DND-41 (cell line): ENCODE measurements around the gene RABAC1.

ENCODE experiments used
- ATAC-seq: fragments of 200-7000 bp; cut with Tn5 transposase; 3 replicates; pipeline ENCODE4 v1.9.1; 2021; ENCODE audit warnings: low read depth; ENCODE audit not compliant: insufficient read depth
- DNase-seq: peaks from one replicate; pipeline ENCODE4 v3.0.0-alpha.2; 2020
- H2AFZ ChIP-seq: 2 replicates; pipeline ENCODE4 v1.6.0; 2012; ENCODE audit warnings: low read depth, low read length
- H3K27ac ChIP-seq: 2 replicates; pipeline ENCODE4 v1.5.1; 2012; ENCODE audit warnings: low read length, inconsistent platforms
- H3K27me3 ChIP-seq: fragments of 200-600 bp; sonication (generic); 2 replicates; pipeline ENCODE4 v1.6.0; 2012; ENCODE audit warnings: low read length, mild to moderate bottlenecking, inconsistent platforms; ENCODE audit not compliant: insufficient read depth, poor library complexity
- H3K36me3 ChIP-seq: 2 replicates; pipeline ENCODE4 v1.5.1; 2012; ENCODE audit warnings: low read length, inconsistent platforms; ENCODE audit not compliant: insufficient read depth
- H3K4me1 ChIP-seq: 2 replicates; pipeline ENCODE4 v1.5.1; 2012; ENCODE audit warnings: mild to moderate bottlenecking, low read length; ENCODE audit not compliant: insufficient read depth
- H3K4me2 ChIP-seq: 2 replicates; pipeline ENCODE4 v1.6.0; 2012; ENCODE audit warnings: mild to moderate bottlenecking, moderate library complexity, low read length, inconsistent platforms; ENCODE audit not compliant: insufficient read depth
- H3K4me3 ChIP-seq, 2 experiments: fragments of 200-600 bp in 1 of 2; shearing (Covaris generic) in 1 of 2; 2 replicates each; pipeline ENCODE4 v1.5.1; 2012 to 2016; ENCODE audit warnings: inconsistent platforms in 2 of 2, low read length in 2 of 2, mild to moderate bottlenecking in 2 of 2, low read depth in 1 of 2, moderate library complexity in 1 of 2
- H3K79me2 ChIP-seq: 2 replicates; pipeline ENCODE4 v1.6.0; 2012; ENCODE audit warnings: low read length, inconsistent platforms; ENCODE audit not compliant: insufficient read depth
- H3K9ac ChIP-seq: 2 replicates; pipeline ENCODE4 v1.6.0; 2012; ENCODE audit warnings: low read depth, mild to moderate bottlenecking, inconsistent platforms, low read length, moderate library complexity
- H3K9me3 ChIP-seq: 2 replicates; pipeline ENCODE4 v1.5.1; 2012; ENCODE audit warnings: low read length, moderate library complexity, mild to moderate bottlenecking, inconsistent platforms; ENCODE audit not compliant: insufficient read depth, severe bottlenecking
- H4K20me1 ChIP-seq: 2 replicates; pipeline ENCODE4 v1.6.0; 2012; ENCODE audit warnings: low read length; ENCODE audit not compliant: insufficient read depth
- EZH2 ChIP-seq: IDR thresholded peaks from 3 replicates; pipeline ENCODE4 v1.6.1; 2012; ENCODE audit warnings: borderline replicate concordance, low read depth, mild to moderate bottlenecking, moderate library complexity, low read length, inconsistent platforms; ENCODE audit not compliant: severe bottlenecking
- TF ChIP-seq, protein P1 (sequence below): IDR thresholded peaks from 2 replicates; pipeline ENCODE4 v1.5.1; 2012; ENCODE audit warnings: borderline replicate concordance, low read length, moderate library complexity, mild to moderate bottlenecking; ENCODE audit not compliant: poor library complexity, severe bottlenecking; ENCODE audit errors: extremely low read depth

The RABAC1 gene

DNA sequence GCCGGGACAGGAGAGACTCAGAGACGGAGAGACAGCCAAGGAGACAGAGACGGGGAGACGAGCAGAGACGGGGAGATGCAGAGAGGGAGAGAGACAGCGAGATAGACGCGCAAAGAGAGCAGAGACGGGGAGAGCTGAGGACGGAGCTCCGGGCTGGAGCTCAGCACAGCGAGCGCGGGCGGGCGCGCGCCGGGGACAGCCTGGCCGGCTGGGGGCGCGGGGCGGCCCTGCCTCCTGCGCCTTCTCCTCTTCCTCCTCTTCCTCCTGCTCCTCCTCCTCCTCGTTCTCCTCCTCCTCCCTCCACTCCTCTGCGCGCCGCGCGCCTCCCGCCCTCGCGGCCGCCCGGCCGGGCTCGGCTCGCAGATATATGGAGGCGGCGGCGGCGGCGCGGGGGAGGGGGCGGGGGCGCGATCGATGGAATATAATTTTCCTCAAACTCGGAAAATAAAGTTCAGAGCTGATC is 30.9 kb downstream of the RABAC1 start, which contains the start of gene ERFL:
ERFL (minus strand) TSS at position 229 of the 463 bp plus-strand sequence. CDS start 15,530 bp downstream, outside the sequence.
- TF ChIP-seq EZH2: no peak
- TF ChIP-seq, protein P1, sequence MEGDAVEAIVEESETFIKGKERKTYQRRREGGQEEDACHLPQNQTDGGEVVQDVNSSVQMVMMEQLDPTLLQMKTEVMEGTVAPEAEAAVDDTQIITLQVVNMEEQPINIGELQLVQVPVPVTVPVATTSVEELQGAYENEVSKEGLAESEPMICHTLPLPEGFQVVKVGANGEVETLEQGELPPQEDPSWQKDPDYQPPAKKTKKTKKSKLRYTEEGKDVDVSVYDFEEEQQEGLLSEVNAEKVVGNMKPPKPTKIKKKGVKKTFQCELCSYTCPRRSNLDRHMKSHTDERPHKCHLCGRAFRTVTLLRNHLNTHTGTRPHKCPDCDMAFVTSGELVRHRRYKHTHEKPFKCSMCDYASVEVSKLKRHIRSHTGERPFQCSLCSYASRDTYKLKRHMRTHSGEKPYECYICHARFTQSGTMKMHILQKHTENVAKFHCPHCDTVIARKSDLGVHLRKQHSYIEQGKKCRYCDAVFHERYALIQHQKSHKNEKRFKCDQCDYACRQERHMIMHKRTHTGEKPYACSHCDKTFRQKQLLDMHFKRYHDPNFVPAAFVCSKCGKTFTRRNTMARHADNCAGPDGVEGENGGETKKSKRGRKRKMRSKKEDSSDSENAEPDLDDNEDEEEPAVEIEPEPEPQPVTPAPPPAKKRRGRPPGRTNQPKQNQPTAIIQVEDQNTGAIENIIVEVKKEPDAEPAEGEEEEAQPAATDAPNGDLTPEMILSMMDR: peak; percentile 25
- DNase-seq: peak; percentile 78
- Histone ChIP-seq H2AFZ (peak within 1 kb of the TSS; percentile 84), H3K27ac (peak within 1 kb of the TSS; percentile 79), H3K36me3 (peaks cover 5% of the 10 kb centered on the region; the same call in 1 of the 2 replicates), H3K9me3 (no peaks in the 10 kb centered on the region), H3K9ac (peak within 1 kb of the TSS; percentile 64), H4K20me1 (peaks cover 9% of the 10 kb centered on the region; the same call in 1 of the 2 replicates), H3K4me2 (peak within 1 kb of the TSS; percentile 90), H3K4me1 (peaks cover 32% of the 10 kb centered on the region), H3K27me3 (no peaks in the 10 kb centered on the region), H3K4me3 (peak within 1 kb of the TSS; percentile 55 to 84; a peak in 3 of 4 replicates), H3K79me2 (peaks cover 6% of the 10 kb centered on the region)
- peak; percentile 75 for ATAC-seq

DNA sequence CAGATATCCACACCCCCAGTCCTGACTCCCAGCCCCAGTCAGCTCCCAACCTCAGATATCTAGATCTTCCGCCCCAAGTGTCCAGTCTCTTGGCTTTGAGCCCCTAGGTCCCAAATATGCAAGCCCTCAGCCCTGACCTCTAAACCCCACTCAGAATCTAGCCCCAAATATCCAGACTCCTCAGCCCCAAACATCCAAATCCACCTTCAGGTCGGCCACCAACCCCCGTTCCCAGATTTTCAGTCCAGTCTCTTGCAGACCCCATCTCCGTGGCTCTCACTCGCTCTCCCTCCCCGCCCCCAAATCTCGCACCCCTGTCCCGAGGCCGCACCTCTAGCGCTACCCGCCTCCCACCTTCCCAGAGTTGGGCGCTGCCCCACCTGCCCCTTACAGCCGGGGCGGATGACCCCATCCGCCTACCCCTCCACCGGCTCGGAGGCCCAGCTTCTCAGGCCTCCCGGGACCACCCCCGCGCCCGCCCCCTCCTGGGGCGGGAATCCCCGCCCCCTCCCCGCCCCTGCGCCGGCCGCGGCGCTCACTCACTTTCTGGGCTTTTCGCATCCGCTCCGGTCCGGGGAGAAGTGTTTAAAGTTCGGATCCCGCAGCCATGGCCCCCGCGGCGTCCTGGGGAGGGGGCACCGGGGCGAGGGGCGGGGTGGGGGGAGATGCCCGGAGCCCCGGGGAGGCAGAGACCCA is 31.5 kb downstream of the RABAC1 start:
- peak overlapping the region; percentile 64 for H3K9ac ChIP-seq

DNA sequence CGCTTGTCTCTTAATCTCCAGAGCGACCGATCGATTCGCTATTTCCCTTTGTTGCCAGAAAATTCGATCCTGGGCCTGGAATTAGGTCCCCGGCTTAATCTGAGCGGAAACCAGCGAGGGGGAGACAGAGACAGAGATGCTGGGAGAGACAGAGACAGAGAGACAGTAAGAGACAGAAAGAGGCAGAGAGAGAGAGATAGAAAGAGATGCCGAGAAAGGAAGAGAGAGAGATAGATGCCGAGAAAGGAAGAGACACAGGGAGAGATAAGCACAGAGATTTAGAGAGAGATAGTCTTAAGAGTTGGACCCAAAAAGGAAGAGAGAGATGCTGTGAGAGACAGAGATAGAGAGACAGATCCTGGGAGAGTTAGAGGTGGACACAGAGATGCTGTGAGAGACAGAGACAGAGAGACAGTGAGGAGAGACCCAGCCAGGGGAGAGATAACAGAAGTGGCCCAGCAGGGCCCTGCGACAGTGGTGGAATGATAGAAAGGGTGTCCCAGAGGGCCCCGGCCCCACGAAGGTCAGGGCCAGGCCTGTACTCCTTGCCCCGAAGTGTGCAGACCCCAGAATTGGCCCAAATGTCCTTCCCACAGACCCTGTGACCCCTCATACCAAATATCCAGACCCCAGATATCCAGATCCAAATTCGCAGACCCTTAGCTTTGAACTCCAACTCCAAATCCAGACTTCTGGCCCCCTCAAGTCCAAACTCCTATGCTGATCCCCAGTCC is 32.2 kb downstream of the RABAC1 start:
- Histone ChIP-seq H3K27me3 (no peaks in the 10 kb centered on the region), H2AFZ (no peak overlapping the region), H3K4me2 (peak overlapping the region; percentile 90), H3K4me3 (no peak overlapping the region), H3K4me1 (peaks cover 32% of the 10 kb centered on the region), H3K27ac (no peak overlapping the region), H4K20me1 (peaks cover 9% of the 10 kb centered on the region; the same call in 1 of the 2 replicates), H3K9me3 (no peaks in the 10 kb centered on the region), H3K36me3 (peaks cover 5% of the 10 kb centered on the region; the same call in 1 of the 2 replicates), H3K9ac (no peak overlapping the region; the same call in 1 of the 2 replicates), H3K79me2 (peaks cover 6% of the 10 kb centered on the region)
- DNase-seq (no peak), ATAC-seq (no peak)
- TF ChIP-seq, protein P1: no peak

More for the DNA sequence above, 31.5 kb downstream of the RABAC1 start:
- Histone ChIP-seq H3K4me3 (peak overlapping the region; percentile 55 to 84; a peak in 3 of 4 replicates), H3K27ac (peak overlapping the region; percentile 79; the same call in 1 of the 2 replicates), H3K4me1 (peaks cover 32% of the 10 kb centered on the region), H3K27me3 (no peaks in the 10 kb centered on the region), H3K9me3 (no peaks in the 10 kb centered on the region), H2AFZ (peak overlapping the region; percentile 84), H3K36me3 (peaks cover 5% of the 10 kb centered on the region; the same call in 1 of the 2 replicates), H3K79me2 (peaks cover 6% of the 10 kb centered on the region), H3K4me2 (peak overlapping the region; percentile 90), H4K20me1 (peaks cover 9% of the 10 kb centered on the region; the same call in 1 of the 2 replicates)
- TF ChIP-seq EZH2: no peak
- TF ChIP-seq, protein P1: no peak
- DNase-seq (peak; percentile 70), ATAC-seq (peak; percentile 61)
